Spinal cord (tissue), 10 donors: ENCODE measurements around the gene OBP2B. TPM values are rescaled to one million over a fixed set of nuclear protein-coding genes. Genes with fewer than 3 reads are reported as not detected.
"Not testable (repeated sequence)": the region's sequence is repeated elsewhere in the genome, so short reads cannot be mapped to it uniquely, and the experiment has no call there.

Experiments
- DNase-seq, 6 donors: peaks; one replicate each; pipeline versions ENCODE4 v3.0.0 to v3.0.0-alpha.2; 2013 to 2015; ENCODE audit warnings: low spot score in 6 of 6, low read depth in 4 of 6
- H3K27ac ChIP-seq: one replicate; pipeline ENCODE4 v1.5.1; 2013; ENCODE audit warnings: low read depth, low read length, control low read depth
- H3K27me3 ChIP-seq: one replicate; pipeline ENCODE4 v1.6.1; 2013; ENCODE audit warnings: low read length; ENCODE audit not compliant: control insufficient read depth, insufficient read depth
- H3K36me3 ChIP-seq: one replicate; pipeline ENCODE4 v1.6.1; 2013; ENCODE audit warnings: low read length; ENCODE audit not compliant: control insufficient read depth, insufficient read depth
- H3K4me1 ChIP-seq: one replicate; pipeline ENCODE4 v1.6.1; 2013; ENCODE audit warnings: low read length; ENCODE audit not compliant: control insufficient read depth, insufficient read depth
- H3K4me3 ChIP-seq: one replicate; pipeline ENCODE4 v1.5.1; 2013; ENCODE audit warnings: low read depth, low read length, control low read depth
- H3K9me3 ChIP-seq: one replicate; pipeline ENCODE4 v1.6.1; 2013; ENCODE audit warnings: low read length; ENCODE audit not compliant: control insufficient read depth, insufficient read depth
- WGBS: methylation state at CpG from one replicate; pipeline ENCODE4 v1.1.5; 2013; ENCODE audit warnings: missing lambda C conversion rate; ENCODE audit not compliant: insufficient coverage; 5-methylcytosine and 5-hydroxymethylcytosine counted together
- polyA plus RNA-seq, 2 donors: library from polyadenylated mRNA; unstranded; fragments of 120-200 nt; gene quantifications; one replicate each; pipeline ENCODE4 v1.2.1, GENCODE V29; 2013; ENCODE audit not compliant: insufficient read length in 2 of 2
- total RNA-seq, 2 donors: library from RNA; depleted of rRNA in 1 of 2; stranded (reverse); fragments of 120-200 nt in 1 of 2; fragments of >200 nt in 1 of 2; gene quantifications; one replicate each; pipeline versions ENCODE4 v1.2.3 to v1.2.4, GENCODE V29; 2013 to 2014
- donor health status: healthy.

The OBP2B gene
- total and polyA plus RNA-seq, 4 donors: not detected

DNA sequence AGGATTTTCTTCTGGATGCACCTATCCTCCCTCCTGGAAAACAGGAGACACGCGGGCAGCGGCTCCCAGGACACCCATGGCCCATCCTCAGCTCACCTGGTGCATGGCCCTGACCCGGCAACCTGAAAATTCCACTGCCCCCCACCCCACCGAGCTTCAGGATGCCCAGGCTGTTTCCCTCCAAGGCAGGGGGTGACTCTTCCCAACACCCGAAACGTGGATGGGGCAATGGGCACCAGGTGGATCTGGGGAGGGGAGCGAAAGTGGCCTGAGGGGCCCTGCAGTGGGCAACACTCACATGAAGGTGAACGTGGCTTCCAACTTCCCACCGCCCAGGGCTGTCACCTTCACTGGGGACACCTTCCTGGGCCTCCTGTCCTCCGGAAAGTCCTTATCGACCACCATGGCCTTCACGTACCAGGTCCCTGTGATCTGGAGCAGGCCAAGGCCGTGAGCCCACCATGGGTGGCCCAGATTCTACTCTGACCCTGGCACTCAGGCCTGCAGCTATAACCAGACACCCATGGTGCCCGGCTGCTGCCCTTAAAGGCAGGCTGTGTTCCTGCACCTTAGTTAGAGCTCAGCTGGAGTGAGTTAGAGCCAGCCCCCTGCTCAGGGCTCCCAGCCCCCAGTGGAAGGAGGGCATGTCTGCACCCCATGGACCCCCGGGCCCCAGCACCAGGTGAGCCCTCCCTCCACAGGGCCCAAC, 725 bp downstream of the OBP2B start:
- not testable (repeated sequence) for H3K27ac ChIP-seq, H3K36me3 ChIP-seq, H3K4me3 ChIP-seq, H3K27me3 ChIP-seq, H3K9me3 ChIP-seq, H3K4me1 ChIP-seq, DNase-seq
- 93% methylated on average over 5 of the region's 16 CpGs for WGBS

DNA sequence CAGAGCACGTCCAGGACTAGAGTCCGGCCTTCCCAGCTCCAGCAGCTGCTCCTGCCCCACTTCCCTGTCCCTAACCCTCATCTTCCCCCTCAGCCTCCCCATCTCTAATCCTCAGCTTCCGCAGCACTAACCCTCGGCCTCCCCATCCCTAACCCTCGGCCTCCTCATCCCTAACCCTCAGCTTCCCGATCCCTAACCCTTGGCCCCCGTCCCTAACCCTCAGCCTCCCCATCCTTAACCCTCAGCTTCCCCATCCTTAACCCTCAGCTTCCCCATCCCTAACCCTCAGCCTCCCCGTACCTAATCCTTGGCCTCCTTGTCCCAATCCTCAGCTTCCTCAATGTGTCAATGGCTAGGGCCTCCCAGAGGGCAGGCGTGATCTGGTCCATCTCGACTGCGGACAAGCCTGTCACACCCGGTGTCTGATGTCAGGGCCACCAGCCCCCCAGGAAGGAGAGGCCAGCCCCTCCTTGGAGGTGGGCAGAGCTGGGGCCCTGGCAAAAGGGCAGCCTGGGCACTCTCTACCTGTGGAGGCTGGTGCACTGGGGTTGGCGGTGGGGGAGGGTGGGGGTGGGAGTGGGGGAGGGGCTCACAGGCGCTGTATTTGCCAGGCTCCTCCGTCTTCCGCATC, 1.4 kb downstream of the OBP2B start:
- Histone ChIP-seq H3K9me3 (no peaks in the 10 kb centered on the region), H3K27me3 (no peaks in the 10 kb centered on the region)
- WGBS: 78% methylated on average over 14 of the region's 16 CpGs

DNA sequence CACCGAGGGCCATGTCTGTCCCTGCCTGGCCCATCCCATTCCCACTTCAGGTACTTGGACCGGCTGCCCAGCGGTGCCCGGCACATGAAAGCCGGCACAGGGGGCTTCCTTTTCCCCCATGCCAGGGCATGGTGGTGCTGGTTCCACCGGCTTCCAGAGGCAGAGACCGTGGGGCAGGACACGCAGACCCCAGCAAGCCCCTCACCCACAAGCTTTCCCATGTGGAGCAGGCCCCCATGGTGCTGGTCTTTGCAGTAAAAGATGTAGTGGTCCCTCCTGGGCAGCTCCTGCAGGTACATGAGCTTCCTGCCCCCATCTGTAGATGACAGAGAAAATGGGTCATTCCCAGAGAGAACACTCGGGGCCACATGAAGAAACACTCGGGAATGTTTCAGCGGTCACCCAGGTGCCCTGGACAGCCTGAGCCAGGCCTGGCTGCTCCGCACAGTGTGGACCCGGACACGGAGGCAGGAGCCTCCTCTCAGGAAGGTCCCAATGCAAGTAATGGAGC, 2.0 kb downstream of the OBP2B start:
- Histone ChIP-seq H3K4me3 (no peak overlapping the region), H3K36me3 (no peaks in the 10 kb centered on the region), H3K4me1 (no peaks in the 10 kb centered on the region), H3K27ac (no peak overlapping the region), H3K27me3 (no peaks in the 10 kb centered on the region), H3K9me3 (no peaks in the 10 kb centered on the region)
- DNase-seq: no peak
- 84% methylated on average over 14 of the region's 14 CpGs for WGBS

More for the DNA sequence above, 1.4 kb downstream of the OBP2B start:
- Histone ChIP-seq H3K4me3 (no peak overlapping the region), H3K36me3 (no peaks in the 10 kb centered on the region), H3K4me1 (no peaks in the 10 kb centered on the region), H3K27ac (no peak overlapping the region)
- DNase-seq: no peak

DNA sequence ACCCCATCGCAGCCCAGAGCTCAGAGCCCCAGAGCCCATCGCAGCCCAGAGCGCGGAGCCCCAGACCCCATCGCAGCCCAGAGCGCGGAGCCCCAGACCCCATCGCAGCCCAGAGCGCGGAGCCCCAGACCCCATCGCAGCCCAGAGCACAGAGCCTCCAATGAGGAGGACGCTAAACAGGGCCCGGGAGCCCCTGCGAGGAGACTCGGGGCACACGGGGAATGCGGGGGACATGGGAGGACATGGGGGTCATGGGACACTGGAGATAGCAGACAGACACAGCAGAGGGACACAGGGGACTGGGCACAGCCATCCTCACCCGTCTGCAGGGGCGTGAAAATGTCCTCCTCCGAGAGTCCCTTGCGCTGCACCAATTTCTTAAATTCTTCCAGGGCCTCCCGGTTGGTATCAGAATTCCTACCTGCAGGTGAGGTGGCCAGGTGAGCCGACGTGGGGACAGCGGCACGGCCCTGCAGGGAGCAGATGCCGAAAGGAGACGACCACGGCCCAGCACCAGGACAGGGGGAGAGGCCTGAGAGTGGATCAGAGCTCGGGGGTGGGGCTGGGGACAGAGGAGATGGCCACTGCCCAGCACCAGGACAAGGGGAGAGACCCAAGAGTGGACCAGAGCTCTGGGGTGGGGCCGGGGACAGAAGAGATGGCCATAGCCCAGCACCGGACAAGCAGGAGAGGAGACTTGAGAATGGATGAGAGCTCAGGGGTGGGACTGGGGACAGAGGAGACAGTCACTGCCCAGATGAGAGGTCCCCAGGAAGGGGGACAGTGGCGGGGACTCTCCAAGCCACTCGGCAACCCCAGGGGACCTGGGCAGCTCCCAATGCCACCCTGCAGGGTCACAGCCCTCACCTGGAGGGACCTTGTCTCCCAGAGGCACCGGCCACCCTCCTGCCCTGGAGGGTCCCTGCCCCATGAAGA, 2.8 kb downstream of the OBP2B start:
- WGBS: 81% methylated on average over 35 of the region's 35 CpGs
- no peak overlapping the region for H3K4me3 ChIP-seq
- H3K27ac ChIP-seq: no peak overlapping the region
- H3K27me3 ChIP-seq: no peaks in the 10 kb centered on the region
- H3K9me3 ChIP-seq: no peaks in the 10 kb centered on the region
- no peaks in the 10 kb centered on the region for H3K36me3 ChIP-seq
- no peak for DNase-seq
- no peaks in the 10 kb centered on the region for H3K4me1 ChIP-seq

DNA sequence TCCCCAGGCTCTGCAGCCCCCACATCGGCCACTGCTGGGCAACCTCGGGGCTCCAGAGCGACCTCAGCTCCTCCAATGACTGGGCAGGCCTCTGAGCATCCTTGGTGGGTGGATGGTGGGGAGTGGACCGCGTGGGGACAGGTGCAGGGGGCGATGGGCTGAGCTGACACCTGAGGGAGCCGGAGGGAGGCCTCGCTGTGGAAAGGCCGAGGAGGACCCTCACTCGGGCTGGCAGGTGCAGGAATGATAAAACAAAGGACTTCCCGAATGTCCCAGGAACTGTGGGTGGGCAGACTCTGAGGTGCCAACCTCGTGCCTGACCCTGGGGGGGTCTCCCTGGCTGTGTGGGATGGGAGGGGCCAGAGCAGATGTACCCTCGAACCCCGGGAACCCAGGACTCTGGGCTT, 3.6 kb downstream of the OBP2B start:
- not testable (repeated sequence) for H3K27me3 ChIP-seq, H3K27ac ChIP-seq, H3K9me3 ChIP-seq, H3K4me3 ChIP-seq, DNase-seq, H3K36me3 ChIP-seq, H3K4me1 ChIP-seq
- 72% methylated on average over 12 of the region's 14 CpGs for WGBS

DNA sequence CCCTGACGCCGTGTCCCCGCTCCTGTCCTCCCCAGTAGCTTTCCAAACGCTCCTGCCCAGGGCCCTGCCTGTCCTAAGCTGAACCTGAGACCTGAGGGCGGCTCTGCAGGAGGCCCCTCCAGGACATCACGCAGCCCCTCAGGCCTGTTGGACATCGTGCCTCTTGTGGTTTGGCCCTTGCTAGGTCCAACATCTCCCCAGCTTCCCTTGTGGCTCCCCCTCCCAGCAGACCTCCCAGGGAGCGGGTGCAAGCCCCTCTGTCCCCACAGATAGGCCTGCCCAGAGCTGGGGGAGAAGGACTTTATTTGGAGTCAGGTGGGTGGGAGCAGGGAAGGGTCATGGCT, 4.1 kb downstream of the OBP2B start:
- Histone ChIP-seq H3K27ac (no peak overlapping the region), H3K4me3 (no peak overlapping the region), H3K36me3 (no peaks in the 10 kb centered on the region), H3K9me3 (no peaks in the 10 kb centered on the region), H3K27me3 (peaks cover 1% of the 10 kb centered on the region), H3K4me1 (peaks cover under 1% of the 10 kb centered on the region)
- no peak for DNase-seq
- WGBS: 79% methylated on average over 6 of the region's 8 CpGs

DNA sequence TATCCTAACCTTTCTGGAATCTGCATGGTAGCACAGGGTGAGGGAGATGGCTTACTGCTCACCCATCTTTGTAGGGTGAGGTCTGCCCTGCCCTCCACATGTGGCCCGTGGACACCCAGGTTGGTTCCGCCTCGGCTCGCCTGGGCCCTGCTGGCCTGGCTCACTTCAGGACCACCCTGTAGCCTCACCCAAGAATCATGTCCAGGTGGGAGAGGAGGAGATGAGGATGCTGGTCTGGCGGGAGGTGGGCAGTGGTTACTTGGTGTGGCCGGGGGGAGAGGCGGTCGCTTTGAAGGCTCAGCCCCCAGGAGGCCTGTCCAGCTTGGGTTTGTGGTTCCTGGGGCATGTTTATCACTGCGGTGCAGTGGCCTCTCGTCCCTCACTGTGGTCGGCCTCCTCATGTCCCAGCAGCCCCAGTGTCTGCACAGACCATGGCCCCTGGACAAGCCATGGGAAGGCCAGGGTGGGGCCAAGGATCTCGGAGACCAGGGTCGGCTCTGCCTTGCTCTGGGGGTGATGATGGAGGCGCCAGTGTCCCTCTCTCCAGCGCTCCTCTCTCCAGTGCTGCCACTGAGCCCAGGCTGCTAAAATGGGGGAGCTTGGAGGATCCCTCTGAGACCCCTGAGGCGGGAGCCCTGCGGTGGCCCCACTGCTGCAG, 4.6 kb downstream of the OBP2B start:
- WGBS: 89% methylated on average over 16 of the region's 17 CpGs
- H3K4me3 ChIP-seq: no peak overlapping the region
- no peak overlapping the region for H3K27ac ChIP-seq
- H3K36me3 ChIP-seq: no peaks in the 10 kb centered on the region
- DNase-seq: no peak
- no peaks in the 10 kb centered on the region for H3K9me3 ChIP-seq
- H3K4me1 ChIP-seq: peaks cover 6% of the 10 kb centered on the region
- peaks cover 2% of the 10 kb centered on the region for H3K27me3 ChIP-seq

DNA sequence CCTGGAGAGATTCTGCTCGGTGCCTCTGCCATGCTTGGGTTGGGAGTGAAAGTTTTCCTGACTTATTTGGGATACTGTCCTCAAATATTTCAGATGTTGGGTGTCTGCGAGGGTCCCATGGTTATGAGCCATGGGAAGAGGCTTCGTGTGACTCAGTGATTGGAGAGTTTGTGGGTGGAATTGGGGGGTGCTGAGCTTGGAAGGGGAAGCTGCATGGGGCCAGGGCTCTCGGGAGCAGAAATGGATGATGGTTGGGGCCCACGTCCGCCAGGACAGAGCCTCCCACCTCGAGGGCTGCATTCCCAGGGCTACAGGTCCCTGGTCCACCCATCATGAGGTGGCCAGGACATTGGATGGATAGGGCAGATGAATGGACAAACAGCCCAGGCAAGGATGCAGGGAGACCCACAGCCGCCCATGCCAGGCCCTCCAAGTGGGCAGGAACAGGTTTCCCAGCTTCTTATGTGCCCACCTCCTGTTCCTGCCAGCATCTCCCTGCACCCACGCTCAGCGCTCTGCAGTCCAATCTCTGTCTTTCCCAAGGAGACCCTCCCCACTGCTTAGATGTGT, 5.5 kb downstream of the OBP2B start:
- Histone ChIP-seq H3K4me1 (peaks cover 8% of the 10 kb centered on the region), H3K27ac (no peak overlapping the region), H3K9me3 (no peaks in the 10 kb centered on the region), H3K27me3 (peaks cover 2% of the 10 kb centered on the region), H3K36me3 (no peaks in the 10 kb centered on the region), H3K4me3 (no peak overlapping the region)
- no peak for DNase-seq
- WGBS: 77% methylated on average over 9 of the region's 10 CpGs
